Large intestine (tissue), 3 donors: Measurements from ENCODE around the gene CEBPG. TPM values are rescaled to one million over a fixed set of nuclear protein-coding genes. Genes with fewer than 3 reads are reported as not detected.

ENCODE experiments used
- DNase-seq, 2 donors: peaks; one replicate each; pipeline versions ENCODE4 v3.0.0 to v3.0.0-alpha.2; 2013
- H3K27ac ChIP-seq: one replicate; pipeline ENCODE4 v1.5.1; 2013; ENCODE audit warnings: low read length
- H3K27me3 ChIP-seq: 2 replicates; pipeline ENCODE4 v1.6.1; 2013; ENCODE audit warnings: low read length; ENCODE audit not compliant: control insufficient read depth, insufficient read depth
- H3K36me3 ChIP-seq: 2 replicates; pipeline ENCODE4 v1.6.1; 2013; ENCODE audit warnings: low read length; ENCODE audit not compliant: control insufficient read depth, insufficient read depth
- H3K4me1 ChIP-seq: one replicate; pipeline ENCODE4 v1.6.1; 2013; ENCODE audit warnings: low read length; ENCODE audit not compliant: control insufficient read depth, insufficient read depth
- H3K4me3 ChIP-seq: one replicate; pipeline ENCODE4 v1.5.1; 2013; ENCODE audit warnings: low read length
- H3K9me3 ChIP-seq: one replicate; pipeline ENCODE4 v1.6.1; 2013; ENCODE audit warnings: mild to moderate bottlenecking, low read depth, low read length, moderate library complexity; ENCODE audit not compliant: control insufficient read depth
- WGBS: methylation state at CpG from one replicate; pipeline ENCODE4 v1.1.5; 2013; ENCODE audit warnings: low lambda C conversion rate; ENCODE audit not compliant: insufficient coverage; 5-methylcytosine and 5-hydroxymethylcytosine counted together
- polyA plus RNA-seq: library from polyadenylated mRNA; unstranded; fragments of 120-200 nt; gene quantifications from one replicate; pipeline ENCODE4 v1.2.1, GENCODE V29; 2013

CEBPG gene
- polyA plus RNA-seq, 1 donor, result 62.9 TPM

GRCh38 chr19:33349319-33350289, 23.9 kb upstream of the CEBPG start:
- no peaks in the 10 kb centered on the region for H3K9me3 ChIP-seq
- no peaks in the 10 kb centered on the region for H3K36me3 ChIP-seq
- WGBS, result 85% methylated on average over 6 of the region's 12 CpGs
- no peaks in the 10 kb centered on the region for H3K4me1 ChIP-seq
- no peaks in the 10 kb centered on the region for H3K27me3 ChIP-seq
- no peak for DNase-seq
- H3K27ac ChIP-seq, result no peak overlapping the region
- H3K4me3 ChIP-seq, result no peak overlapping the region

DNA sequence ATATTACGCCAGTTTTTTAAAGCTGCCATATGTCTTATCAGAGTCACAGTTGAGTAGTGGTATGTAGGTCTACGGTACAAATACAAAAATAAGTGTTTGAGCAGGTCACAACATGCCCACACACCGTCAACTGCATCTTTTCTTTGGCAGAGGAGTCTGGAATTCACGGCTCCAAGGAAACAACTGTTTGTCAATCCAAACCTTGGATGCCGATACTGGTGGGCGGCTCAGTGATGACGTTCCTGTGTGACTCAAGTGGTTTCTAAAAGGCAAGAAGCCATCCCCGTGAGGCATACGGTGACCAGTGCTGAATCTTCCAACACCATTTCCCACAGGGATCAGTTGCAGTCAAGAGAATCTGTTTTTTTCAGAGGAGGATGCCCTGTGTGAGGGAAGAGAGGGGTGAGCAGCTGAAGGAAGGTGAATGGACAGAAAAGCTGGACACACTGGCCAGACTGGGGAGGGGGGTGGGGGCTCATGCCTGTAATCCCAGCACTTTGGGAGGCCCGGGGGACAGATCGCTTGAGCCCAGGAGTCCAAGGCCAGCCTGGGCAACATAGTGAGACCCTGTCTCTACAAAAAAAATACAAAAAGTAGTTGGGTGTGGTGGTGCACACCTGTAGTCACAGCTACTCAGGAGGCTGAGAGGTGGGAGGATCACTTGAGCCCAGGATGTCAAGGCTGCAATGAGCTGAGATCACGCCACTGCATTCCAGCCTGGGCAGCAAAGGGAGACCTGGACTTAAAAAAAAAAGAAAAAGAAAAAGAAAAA, 22.8 kb upstream of the CEBPG start:
- no peaks in the 10 kb centered on the region for H3K4me1 ChIP-seq
- DNase-seq, result no peak
- H3K27me3 ChIP-seq, result no peaks in the 10 kb centered on the region
- WGBS, result 100% methylated on average over 1 of the region's 12 CpGs
- no peak overlapping the region for H3K4me3 ChIP-seq
- no peaks in the 10 kb centered on the region for H3K36me3 ChIP-seq
- no peak overlapping the region for H3K27ac ChIP-seq
- H3K9me3 ChIP-seq, result peaks cover 2% of the 10 kb centered on the region

DNA sequence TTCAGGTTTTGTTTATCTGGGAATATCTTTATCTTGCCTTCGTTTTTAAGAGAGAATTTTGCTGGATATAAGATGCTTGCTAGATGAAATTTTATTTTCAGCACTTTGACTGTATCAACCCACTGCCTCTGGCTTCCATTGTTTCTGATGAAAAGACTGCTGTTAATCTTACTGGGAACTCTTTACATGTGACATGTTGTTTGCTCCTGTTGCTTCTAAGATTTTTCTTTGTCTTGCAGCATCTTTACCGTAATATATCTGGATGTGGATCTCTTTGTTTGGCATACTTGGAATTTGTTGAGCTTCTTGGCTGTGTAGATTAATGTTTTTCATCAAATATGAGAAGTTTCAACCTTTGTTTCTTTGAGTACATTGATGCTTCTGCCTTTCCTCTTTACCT, 18.0 kb upstream of the CEBPG start:
- Histone ChIP-seq H3K9me3 (peaks cover 2% of the 10 kb centered on the region), H3K36me3 (no peaks in the 10 kb centered on the region), H3K27me3 (no peaks in the 10 kb centered on the region), H3K4me3 (no peak overlapping the region), H3K27ac (no peak overlapping the region), H3K4me1 (no peaks in the 10 kb centered on the region)
- DNase-seq, result no peak
- no CpG with 5 or more reads among the region's 2 CpGs for WGBS

DNA sequence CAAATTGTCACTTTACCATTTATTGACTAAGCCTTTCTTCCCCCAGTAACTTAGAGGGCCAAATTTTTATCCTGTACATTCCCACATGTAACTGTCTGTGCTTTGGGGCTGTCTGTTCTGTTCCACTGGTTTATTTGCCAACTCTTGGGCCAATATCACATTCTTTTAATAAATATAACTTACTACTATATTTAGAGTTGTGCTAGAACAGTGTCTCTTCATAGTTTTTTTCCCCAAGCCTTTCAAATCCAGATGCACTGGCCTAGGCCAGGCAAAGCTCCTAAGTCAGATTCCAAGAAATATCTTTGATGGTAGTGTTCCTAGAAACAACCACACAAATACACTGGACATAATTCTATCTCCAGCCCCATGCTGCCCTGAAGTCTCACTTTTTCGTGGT, 16.0 kb upstream of the CEBPG start:
- Histone ChIP-seq H3K27ac (no peak overlapping the region), H3K27me3 (no peaks in the 10 kb centered on the region), H3K4me3 (no peak overlapping the region), H3K36me3 (no peaks in the 10 kb centered on the region), H3K4me1 (no peaks in the 10 kb centered on the region), H3K9me3 (peaks cover 2% of the 10 kb centered on the region)
- WGBS, result no CpG with 5 or more reads among the region's 1 CpG
- no peak for DNase-seq

DNA sequence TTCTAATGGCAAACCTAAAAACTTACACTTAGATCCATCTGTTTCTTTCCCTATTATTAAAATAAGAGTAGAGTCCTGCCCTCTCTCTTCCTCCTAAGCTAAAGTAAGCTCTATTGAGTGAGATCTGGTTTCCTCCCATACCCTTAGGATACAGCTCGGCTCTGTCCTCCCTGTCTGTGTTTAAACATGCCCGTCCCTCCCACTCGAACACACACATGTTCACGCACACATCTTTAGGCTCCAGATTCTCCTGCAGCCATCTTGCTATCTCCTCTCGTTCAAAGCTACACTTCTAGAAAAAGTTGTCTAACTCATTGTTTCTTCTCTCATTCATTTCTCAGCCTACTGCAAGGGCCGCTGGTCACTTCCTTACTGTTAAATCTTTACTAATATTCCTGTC, 15.1 kb upstream of the CEBPG start:
- no peak overlapping the region for H3K27ac ChIP-seq
- H3K27me3 ChIP-seq, result no peaks in the 10 kb centered on the region
- no peak for DNase-seq
- no peaks in the 10 kb centered on the region for H3K4me1 ChIP-seq
- no peaks in the 10 kb centered on the region for H3K36me3 ChIP-seq
- H3K9me3 ChIP-seq, result peaks cover 2% of the 10 kb centered on the region
- no peak overlapping the region for H3K4me3 ChIP-seq
- WGBS, result 96% methylated on average over 4 of the region's 6 CpGs

DNA sequence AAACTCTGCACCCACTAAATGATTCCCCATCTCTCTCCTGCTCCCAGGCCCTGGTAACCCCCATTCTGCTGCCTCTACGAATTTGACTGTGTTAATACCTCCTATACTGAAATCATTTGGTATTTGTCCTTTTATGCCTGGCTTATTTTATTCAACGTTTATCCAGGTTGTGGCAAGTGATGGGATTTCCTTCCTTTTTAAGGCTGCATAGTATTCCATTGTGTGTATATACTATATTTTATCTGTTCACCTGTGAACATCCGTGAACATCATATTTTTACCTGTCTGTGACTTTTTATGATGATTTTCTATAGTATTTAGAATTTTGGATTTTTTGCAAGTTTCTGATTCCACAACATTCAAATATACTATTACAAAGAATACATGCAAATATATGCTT, 13.9 kb upstream of the CEBPG start:
- WGBS, result no CpG with 5 or more reads among the region's 3 CpGs
- H3K4me3 ChIP-seq, result no peak overlapping the region
- no peaks in the 10 kb centered on the region for H3K36me3 ChIP-seq
- DNase-seq, result no peak
- no peak overlapping the region for H3K27ac ChIP-seq
- H3K27me3 ChIP-seq, result no peaks in the 10 kb centered on the region
- H3K9me3 ChIP-seq, result peaks cover 2% of the 10 kb centered on the region
- H3K4me1 ChIP-seq, result peaks cover 4% of the 10 kb centered on the region

GRCh38 chr19:33362508-33363228, 10.8 kb upstream of the CEBPG start:
- H3K9me3 ChIP-seq, result no peaks in the 10 kb centered on the region
- no peak overlapping the region for H3K4me3 ChIP-seq
- no peak for DNase-seq
- H3K4me1 ChIP-seq, result peaks cover 28% of the 10 kb centered on the region
- no peak overlapping the region for H3K27ac ChIP-seq
- WGBS, result no CpG with 5 or more reads among the region's 6 CpGs
- no peaks in the 10 kb centered on the region for H3K27me3 ChIP-seq
- no peaks in the 10 kb centered on the region for H3K36me3 ChIP-seq

DNA sequence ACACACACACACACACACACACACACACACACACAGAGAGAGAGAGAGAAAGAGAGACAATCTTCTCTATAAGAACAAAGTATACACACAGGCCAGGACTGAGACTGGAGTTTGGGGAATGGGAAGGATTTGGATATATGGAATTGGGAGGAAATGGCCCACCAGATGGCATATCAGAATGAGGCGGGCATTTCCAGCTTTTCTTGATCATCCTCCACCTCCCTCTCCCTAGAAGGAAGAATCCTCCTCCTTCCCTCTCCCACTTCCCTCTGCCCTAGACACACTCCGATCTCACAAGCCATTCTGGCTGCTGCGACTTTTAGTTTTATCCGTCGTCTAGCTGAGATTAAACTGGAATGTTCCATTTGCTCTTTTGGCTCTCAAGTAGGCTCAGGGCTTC, 10.0 kb upstream of the CEBPG start:
- Histone ChIP-seq H3K4me1 (peaks cover 36% of the 10 kb centered on the region), H3K27ac (no peak overlapping the region), H3K36me3 (no peaks in the 10 kb centered on the region), H3K27me3 (no peaks in the 10 kb centered on the region), H3K9me3 (no peaks in the 10 kb centered on the region), H3K4me3 (no peak overlapping the region)
- no peak for DNase-seq
- WGBS, result 100% methylated on average over 1 of the region's 5 CpGs

DNA sequence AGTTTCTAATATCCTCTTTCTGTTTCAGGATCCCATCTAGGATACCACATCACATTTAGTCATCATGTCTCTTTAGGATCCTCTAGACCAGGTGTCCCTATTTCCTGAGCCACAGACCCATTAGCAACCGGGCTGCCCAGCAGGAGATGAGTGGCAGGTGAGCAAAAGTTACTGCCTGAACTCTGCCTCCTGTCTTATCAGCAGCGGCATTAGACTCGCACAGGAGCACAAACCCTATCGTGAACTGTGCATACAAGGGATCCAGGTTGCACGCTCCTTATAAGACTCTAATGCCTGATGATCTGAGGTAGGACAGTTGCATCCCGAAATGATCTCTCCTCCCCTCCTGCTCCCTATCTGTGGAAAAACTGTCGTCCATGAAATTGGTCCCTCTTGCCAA, 7.8 kb upstream of the CEBPG start:
- H3K9me3 ChIP-seq, result no peaks in the 10 kb centered on the region
- H3K36me3 ChIP-seq, result no peaks in the 10 kb centered on the region
- H3K27me3 ChIP-seq, result no peaks in the 10 kb centered on the region
- H3K4me3 ChIP-seq, result peak overlapping the region; percentile 4
- H3K4me1 ChIP-seq, result peaks cover 38% of the 10 kb centered on the region
- no CpG with 5 or more reads among the region's 7 CpGs for WGBS
- DNase-seq, result peak; percentile 76 to 89
- H3K27ac ChIP-seq, result peak overlapping the region; percentile 75

DNA sequence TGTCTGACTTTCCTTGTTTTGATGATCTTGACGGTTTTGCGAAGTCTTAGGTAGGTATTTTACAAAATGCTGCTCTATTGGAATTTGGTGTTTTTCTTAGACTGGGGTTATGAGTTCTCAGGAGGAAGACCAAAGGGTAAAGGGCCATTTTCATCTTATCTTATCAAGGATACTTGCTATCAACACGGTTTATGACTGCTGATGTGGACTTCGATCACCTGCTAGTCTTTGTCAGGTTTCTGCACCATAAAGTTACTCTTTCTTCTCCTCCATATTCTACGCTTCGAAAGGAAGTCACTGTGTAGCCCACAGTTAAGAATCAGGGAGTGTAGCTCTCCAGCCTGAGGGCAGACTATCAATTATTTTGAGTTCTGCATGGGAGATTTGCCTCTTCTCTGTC, 7.4 kb upstream of the CEBPG start:
- peak overlapping the region; percentile 75 for H3K27ac ChIP-seq
- H3K27me3 ChIP-seq, result no peaks in the 10 kb centered on the region
- H3K4me3 ChIP-seq, result peak overlapping the region; percentile 4
- DNase-seq, result peak; percentile 79 to 91
- no peaks in the 10 kb centered on the region for H3K9me3 ChIP-seq
- peaks cover 38% of the 10 kb centered on the region for H3K4me1 ChIP-seq
- WGBS, result 10% methylated on average over 2 of the region's 6 CpGs
- no peaks in the 10 kb centered on the region for H3K36me3 ChIP-seq
